Measurements from ENCODE around the gene DYNLT4.
"Not testable (repeated sequence)": the region's sequence is repeated elsewhere in the genome, so short reads cannot be mapped to it uniquely, and the experiment has no call there.

Gene DYNLT4

DNA sequence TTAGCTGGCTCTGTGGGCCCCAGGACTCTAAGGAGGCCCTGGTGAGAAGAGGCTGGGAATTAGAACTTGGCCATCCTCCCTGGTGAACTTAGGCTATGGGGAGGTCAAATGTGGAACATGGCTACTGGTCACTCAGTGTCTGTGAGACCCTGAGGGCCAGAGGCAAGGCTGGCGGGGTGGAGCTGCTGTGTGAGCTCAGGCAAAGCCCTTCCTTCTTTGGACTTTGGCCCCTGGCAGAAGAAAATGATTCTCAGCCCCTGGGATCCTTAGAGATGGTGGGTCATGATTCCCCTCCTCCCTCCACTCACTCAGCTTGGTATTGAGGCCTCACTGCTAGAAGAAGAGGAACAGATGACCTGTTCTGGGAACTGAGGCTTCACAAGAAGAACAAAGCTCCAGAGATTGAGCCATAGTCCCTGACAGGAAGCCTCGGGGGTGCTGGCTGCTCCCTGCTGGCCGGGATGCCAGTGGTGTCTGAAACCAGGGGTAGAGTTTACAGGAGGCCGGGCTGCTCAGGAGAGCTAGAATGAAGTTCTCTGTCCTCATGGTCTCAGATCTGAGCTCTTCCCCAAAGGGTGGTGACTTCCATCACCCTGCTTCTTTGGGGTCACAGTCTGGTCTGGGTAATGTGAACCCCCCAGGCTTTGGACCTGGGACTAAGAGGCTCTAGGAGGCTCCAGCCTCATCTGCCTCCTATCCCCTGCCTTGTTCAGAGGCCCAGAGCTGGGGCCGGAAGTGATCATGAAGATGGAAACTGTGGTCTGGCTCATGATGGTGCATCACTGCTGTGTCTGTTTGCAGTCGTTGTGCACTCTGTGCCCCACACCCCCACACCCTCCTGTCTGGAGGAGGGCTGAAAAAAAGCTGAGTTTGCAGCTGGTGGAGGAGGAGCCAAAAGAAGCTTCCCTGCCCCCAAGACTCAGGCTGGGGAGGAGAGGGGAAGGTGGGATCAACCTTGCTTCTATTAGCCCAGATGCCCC lies 2.1 kb upstream of the DYNLT4 start:
- DNase-seq (ENCODE audit: low read depth): no peak

DNA sequence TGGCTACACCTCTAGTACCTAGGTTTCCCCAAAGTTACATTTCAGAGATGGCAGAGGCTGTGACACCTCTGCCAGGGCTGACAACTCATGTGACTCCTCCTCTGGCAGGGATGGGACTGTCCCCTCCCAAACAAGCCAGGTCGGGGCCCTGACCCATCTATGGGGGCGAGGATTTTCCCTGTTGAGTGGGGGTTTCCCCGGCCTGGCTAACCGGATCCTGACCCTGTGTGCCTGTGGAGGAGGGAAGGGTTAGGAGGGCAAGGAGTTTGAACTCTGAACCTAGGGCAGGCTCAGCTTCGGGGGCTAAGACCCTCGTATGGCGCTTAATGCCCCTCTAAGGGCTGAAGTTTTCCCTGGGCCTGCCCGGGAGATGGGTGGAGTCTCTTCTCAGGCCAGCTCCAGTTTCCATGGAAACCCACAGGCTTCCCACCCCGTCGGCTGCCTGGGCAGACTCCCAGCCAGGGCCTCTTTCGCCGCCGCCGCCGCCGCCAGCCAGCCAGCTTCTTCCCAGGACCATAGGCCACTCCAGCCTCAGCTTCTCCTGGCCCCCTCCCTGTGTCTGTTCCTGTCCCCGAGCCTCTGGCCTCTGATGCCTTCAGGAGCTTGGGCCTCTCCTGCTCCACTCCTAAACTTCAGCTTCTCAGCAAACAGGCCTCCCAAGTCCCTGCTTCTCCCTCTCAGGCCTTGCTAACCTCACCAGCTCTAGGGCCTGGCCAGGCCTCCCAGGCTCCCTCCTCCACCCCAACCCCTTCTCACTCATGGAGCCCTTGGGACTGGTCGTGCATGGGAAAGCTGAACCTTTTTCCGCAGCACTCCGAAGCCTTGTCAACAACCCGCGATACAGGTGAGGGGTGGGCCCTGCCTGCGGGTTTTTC lies 1.1 kb upstream of the DYNLT4 start, which contains the start of gene BTBD19:
Gene BTBD19, plus strand, starts transcription at position 461 of the 875 bp plus-strand sequence. Its CDS starts 298 bp downstream, at position 759.
- peak; percentile 49 for DNase-seq (ENCODE audit: low read depth)

DNA sequence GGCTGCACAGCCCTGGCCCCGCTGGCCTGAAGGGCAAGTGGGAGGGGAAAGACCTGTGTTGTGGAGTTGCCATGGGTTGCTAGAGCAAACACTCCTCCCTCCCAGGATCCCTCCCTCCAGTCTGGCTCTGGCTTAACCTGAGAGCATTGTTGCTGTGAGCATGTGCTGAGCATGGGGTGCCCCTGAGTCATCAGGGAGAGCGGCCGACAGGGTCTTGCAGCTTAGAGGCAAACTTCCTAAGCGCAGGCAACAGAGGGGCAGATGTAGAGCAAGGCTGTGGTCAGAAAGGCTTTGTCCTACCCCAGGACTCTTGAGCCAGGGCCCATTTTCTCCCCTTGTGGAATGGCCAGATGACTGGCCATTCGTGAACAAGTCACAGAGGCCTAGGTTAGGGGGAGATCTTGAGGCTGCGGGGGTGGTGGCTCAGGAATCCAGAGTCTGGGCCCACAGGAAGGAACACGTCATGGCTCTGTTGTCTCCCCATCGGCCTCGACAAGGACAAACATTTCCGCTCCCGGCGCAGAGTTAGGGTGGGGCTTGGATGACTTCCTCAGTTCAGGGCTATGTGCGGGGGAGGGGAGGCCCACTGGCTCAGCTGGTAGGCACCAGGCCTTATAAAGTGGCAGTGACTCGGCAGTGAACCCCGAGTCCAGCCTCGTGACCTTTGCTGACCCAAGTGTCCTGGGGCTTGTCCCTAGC lies 362 bp upstream of the DYNLT4 start:
- DNase-seq (ENCODE audit: low read depth): peak; percentile 100

DNA sequence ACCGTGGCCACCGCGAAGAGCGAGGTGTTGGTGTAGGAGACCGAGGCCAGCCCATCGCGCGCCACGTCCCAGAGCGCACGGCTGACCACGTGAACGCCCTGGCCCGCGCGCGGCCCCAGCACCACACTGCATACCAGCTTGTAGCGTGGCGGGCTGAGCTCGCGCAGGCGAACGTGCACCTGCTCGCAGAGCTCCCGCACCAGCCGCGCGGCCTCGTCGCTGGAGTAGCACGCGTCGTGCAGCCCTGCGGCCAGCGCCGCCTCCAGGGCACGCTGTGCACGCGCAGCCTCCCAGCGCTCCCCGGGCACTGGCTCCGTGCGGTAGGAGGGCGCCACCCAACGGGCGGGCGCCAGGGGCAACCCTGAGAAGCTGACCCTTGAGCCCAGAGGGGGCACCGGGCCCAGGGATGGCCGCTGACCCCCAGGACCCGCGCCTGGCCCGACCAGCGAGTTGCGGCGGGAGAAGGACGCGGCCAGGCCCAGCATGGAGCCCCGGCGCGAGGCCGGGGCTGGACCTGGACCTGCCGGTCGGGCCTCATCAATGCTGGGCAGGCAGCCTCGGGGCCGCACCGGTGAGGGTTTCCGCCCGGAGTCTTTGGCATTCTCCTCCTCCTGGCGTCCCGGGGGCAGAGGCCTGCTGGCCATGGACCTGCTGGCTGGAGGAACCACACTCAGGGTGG lies 987 bp downstream of the DYNLT4 start:
- DNase-seq (ENCODE audit: low read depth): no peak

DNA sequence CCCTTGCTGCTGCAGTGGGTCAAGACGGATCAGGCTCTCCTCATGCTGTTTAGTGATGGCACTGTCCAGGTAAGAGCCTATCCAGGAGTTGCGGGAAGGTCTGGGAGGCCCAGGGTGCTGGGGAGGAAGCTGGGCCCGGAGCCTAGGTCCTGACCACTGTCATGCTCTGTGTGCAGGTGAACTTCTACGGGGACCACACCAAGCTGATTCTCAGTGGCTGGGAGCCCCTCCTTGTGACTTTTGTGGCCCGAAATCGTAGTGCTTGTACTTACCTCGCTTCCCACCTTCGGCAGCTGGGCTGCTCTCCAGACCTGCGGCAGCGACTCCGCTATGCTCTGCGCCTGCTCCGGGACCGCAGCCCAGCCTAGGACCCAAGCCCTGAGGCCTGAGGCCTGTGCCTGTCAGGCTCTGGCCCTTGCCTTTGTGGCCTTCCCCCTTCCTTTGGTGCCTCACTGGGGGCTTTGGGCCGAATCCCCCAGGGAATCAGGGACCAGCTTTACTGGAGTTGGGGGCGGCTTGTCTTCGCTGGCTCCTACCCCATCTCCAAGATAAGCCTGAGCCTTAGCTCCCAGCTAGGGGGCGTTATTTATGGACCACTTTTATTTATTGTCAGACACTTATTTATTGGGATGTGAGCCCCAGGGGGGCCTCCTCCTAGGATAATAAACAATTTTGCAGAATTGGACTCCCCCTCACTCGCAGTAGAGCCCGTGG lies 1.7 kb downstream of the DYNLT4 start:
- DNase-seq (ENCODE audit: low read depth): no peak

DNA sequence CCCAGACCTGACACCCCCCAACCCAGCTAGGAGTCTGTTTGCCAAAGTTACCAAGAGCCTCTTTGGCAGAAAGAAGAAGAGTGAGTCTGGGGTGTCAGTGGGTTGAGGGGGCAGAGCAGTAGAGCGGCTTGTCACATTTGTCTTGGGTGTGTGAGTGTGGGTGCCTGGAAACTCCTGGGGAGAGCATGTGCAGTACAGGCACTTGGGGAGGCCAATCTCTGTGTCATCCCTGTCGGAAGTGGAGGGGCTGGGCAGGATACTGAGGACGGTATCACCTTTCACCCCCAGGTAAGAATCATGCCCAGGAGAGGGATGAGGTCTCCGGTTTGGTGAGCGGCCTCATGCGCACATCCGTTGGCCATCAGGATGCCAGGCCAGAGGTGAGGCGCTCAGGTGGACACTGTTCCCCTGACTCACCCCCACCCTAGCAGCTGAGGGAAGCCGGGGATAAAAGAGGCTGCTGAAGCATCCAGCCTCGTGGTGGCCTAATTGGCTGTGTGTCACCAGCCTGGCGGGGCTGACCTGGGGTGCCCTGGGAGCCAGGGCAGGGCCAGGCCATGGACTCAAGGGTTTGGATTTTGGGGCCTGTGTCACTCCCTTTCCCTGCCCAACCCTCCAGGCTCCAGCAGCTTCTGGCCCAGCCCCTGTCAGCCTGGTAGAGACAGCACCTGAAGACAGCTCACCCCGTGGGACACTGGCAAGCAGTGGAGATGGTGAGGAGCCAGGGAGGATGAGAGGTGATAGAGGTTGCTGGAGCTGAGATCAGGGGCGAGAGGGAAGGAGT lies 3.6 kb downstream of the DYNLT4 start:
- DNase-seq (ENCODE audit: low read depth): no peak

DNA sequence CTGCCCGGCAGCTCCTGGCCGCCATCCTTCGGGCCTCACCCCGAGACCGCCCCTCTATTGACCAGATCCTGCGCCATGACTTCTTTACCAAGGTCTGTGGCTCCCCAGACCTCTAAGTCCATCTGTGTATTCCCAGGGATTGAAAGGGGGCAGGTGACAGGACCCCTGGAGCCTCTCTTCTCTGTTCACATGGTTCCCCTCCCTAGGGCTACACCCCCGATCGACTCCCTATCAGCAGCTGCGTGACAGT lies 4.2 kb downstream of the DYNLT4 start:
- no peak for DNase-seq (ENCODE audit: low read depth)

DNA sequence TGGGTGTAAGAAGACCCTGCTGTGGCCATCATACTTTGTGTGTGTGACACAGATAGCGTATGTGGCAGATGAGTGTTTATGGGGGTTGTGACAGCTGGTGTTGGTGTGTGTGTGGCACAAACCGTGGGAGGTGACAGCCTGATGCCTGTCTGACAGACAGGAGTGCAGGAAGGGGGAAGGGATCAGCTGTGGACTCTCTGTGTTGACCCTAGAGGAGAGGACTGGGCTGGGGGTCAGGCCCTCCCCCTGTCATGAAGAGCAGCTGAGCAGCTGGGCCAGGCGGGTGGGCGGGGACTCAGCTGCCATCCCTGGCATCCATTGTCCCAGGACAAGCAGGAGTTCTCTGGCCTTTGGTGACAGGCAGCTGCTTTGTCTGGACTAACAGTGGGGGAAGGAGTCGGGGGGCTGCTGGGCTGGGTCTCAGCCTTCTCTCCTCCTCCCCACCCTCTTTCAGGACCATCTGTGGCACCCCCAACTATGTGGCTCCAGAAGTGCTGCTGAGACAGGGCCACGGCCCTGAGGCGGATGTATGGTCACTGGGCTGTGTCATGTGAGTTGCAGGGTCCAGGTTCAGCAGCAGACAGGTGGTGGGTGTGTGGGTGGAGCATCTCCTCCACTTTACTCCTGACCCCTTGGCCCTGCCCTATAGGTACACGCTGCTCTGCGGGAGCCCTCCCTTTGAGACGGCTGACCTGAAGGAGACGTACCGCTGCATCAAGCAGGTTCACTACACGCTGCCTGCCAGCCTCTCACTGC lies 4.7 kb downstream of the DYNLT4 start:
- DNase-seq (ENCODE audit: low read depth): no peak

DNA sequence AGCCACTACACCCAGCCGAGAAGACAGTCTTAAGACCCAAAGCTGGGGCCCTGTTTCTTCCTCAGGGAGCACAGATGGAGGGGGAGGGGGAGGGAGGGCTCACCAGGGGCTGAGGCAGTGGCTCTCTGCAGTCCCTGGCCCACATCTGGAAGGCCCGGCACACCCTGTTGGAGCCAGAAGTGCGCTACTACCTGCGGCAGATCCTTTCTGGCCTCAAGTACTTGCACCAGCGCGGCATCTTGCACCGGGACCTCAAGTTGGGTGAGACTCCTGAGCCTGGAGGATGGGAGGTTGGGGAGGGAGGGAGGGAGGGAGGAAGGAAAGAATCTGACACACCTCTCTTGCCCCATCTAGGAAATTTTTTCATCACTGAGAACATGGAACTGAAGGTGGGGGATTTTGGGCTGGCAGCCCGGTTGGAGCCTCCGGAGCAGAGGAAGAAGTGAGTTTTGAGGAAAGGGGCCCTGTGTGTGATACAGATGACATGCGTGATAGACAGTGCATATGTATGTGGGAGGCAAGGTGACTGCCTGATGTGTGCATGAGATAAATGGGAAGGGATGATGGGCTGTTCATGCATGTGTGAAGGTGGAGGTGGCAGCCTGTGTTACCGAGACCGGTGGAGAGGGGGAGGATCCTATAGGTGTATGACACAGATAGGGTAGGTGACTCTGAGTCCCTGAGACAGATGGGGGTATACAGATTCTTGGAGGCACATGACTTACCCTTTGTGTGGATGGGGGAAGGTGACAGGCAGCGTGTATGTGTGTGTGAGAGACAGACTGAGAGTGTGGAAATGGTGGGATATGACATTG lies 5.5 kb downstream of the DYNLT4 start:
- DNase-seq (ENCODE audit: low read depth): no peak

DNA sequence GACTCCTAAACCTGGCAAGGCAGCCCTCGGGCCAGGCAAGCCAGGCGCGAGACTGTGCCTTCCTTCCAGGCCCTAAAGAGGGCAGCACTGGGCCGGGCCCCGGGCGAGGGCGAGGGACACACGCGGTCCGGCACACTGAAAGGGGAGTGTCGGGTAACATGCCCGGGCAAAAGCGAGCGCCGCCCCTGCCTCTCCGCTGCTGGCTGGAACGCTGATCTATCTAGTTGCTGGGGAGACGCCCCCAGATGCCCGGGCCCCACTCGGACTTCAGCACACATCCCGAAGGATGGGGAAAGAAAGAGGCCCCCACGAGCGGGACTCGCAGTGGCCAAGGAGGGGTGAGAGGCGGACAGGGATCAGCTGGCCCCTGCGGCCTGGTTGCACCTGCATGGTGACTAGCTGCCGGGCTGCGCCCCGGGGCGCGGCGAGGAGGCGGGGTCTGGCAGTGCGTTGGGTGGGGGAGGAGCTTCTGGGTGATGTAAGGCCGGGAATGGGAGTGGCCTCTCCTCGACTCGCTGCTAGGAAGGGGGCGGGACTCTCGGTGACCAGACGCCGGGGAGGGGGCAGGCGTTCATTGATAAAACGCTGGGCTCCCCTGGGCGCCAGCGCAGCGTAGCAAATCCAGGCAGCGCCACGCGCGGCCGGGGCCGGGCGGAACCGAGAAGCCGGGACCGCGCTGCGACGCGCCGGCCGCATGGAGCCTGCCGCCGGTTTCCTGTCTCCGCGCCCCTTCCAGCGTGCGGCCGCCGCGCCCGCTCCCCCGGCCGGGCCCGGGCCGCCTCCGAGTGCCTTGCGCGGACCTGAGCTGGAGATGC lies 7.2 kb downstream of the DYNLT4 start, which contains the start of gene PLK3:
Gene PLK3, plus strand, starts transcription at position 608 of the 815 bp plus-strand sequence. Its CDS starts 87 bp downstream, at position 695.
- DNase-seq (ENCODE audit: low read depth): peak; percentile 92

DNA sequence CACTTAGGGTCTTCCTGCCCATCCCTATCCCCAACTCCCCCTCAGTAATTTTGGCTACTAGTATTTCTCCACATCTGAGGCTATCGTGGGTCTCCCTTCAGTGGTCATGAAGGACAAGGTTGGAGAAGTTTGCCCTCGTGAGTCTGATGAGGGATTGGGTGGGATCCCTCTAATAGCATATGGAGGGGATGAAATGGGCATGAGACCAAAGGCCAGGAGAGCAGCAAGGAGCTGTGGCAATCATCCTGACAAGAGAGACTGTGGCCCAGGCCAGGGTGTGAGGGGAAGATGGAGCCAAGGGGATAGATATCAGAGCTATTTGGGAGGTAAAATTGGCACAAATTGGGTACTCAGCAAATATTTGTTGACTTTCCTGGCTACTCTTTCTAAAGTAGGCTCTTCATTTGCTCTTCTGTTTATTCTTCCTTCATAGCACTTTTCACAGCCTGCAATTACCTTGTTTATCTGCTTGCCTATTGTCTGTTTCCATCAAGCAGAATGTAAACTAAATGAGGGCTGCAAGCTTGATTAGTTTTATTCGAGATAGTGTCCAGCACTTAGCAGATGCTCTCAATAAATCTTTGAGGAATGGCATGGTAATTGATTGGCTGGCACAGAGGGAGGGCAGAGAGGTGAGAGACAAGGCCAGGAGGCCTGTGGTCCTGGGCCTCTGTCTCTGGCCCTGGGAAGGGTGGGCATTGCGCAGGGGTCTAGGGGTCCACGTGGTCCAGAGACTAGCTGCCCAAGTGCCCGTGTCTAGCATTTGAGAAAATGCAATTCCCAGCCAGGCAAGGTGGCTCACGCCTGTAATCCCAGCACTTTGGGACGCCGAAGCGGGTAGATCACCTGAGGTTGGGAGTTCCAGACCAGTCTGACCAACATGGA lies 8.4 kb downstream of the DYNLT4 start:
- DNase-seq (ENCODE audit: low read depth): no peak

DNA sequence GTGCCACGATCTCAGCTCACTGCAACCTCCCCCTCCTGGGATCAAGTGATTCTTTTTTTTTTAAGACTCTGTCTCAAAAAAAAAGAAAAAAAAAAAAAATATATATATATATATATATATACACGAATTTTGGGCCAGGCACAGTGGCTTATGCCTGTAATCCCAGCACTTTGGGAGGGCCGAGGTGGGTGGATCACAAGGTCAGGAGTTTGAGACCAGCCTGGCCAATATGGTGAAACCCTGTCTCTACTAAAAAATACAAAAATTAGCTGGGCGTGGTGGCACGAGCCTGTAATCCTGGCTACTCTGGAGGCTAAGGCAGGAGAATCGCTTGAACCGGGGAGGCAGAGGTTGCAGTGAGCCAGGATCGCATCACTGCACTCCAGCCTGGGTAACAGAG lies 9.3 kb downstream of the DYNLT4 start:
- DNase-seq (ENCODE audit: low read depth): not testable (repeated sequence)

DNA sequence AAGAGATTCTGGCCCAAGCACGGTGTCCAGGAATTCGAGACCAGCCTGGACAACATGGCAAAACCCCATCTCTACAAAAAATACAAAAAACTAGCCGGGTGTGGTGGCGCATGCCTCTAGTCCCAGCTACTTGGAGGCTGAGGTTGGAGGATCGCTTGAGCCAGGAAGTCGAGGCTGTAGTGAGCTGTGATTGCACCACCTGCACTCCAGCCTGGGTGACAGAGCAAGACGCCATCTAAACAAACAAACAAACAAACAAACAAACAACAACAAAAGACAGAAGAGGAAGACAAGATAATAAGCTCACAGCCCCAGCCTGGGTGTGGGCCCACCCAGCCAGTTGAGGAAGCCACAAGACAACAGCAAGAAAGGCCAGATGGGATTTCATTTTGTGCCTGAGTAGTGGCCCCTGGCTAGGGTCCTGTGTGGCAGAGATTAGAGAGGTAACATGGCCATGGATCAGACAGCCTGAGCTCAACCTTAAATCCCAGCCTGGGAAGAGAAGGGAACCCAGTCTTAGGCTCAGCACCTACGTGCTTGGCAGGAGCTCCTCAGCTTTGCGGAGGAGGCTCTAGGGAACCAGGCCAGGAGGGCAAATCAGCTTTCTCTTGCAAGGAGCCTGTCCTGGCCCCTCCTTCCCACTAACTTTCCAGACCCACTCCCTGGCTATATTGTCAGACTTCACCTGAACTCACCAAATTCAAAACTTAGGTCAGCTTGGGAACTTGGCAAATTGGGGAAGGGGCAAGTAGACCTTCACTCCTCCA lies 14.2 kb downstream of the DYNLT4 start:
- DNase-seq (ENCODE audit: low read depth): no peak

DNA sequence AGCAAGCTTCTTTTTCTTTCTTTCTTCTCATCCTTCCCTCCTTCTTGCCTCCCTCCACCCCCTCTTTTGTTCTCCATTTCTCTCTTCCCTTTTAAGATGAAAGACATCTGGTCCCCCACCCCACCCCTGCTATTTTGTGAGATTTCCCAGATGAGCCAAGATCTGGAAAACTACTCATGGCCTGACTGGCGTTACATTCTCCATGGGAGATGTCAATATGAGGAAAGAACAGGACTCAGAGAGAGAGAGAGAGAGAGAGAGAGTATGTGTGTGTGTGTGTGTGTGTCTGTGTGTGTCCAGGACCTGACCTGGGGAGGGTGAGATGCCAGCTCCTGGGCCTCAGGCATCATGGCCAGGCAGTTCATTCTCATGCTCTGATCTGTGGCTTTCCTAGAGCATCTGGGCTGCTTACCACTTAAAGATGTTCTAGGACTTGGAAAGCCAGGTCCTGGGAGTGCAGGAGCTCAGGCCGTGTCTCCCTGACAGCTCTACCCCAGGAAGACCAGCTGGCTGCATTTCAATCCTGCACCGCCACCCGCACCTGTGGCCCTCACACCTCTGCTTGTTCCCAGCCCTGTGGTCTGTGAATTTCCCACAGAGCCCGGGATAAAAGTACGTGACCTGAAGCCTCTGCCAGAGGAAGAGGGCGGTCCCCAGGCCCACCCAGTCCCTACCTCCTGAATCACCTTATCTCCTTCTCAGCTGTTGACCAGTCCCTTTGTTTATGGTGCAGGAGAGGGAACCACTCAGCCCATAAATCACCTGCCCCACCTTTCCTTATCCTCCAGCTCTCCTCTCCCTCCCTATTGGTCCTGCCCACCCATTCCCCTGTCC lies 16.0 kb downstream of the DYNLT4 start:
- no peak for DNase-seq (ENCODE audit: low read depth)

Data from HS-5 (cell line).